HG03575 (cell line): ENCODE measurements around the gene MADCAM1.

Source experiments
- ATAC-seq: cut with Tn5 transposase; IDR thresholded peaks from one replicate; pipeline ENCODE4 v1.9.1; 2021; ENCODE audit not compliant: unreplicated experiment, insufficient number of reproducible peaks, low FRiP score; ENCODE audit errors: extremely low read depth

Gene MADCAM1

GRCh38 chr19:483332-484072, 12.8 kb upstream of the MADCAM1 start:
- ATAC-seq, result no peak

- ATAC-seq, result no peak
Observed at GRCh38 chr19:484494-484893, 11.8 kb upstream of the MADCAM1 start.

DNA sequence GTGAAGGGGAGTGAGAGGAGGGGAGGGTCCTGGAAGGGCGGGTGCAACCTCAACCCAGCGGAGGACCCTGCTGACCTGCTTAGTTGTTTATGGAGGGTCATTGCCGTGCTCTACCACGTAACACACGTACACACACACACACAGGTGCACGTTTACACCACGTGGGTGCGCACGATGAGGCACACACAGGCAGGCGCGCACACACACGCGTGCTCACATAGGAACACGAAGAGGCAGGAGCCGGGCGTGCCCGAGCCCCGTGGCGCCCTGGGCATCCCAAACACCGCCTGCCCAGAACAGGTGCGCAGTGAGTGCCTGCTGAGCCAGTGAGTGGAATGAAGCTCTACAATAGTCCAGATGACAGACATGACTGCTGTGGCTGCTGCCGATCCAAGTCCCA, 11.2 kb upstream of the MADCAM1 start:
- ATAC-seq, result no peak

DNA sequence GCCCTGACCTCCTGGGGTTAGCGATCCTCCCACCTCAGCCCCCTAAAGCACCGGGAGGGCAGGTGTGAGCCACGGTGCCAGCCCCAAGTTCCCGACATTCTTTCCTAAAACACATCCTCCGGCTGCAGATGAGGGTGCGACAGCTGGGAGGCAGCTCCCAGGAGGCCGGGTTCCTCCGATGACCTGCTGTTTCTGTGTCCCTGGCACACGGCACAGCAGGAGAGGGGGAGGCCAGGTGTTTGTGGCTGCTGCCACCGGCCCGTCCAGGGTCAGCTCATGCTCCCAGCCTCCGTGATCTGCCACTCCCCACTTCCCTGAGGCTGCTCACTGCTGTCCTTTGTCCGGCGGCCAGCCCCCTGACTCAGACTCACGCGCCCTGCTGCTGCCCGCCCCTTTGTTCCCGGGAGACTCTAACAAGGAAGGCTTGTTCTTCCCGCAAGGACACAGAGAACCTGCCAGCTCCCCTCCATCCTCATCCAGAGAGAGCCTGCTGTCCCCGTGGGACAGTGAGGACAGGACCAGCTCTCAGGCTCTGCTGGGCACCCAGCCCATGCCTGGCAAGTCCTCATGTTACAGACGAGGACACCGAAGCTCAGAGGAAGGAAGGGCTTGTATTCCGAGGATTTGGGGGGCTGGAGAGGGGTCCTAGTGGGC, 10.6 kb upstream of the MADCAM1 start:
- ATAC-seq, result no peak

DNA sequence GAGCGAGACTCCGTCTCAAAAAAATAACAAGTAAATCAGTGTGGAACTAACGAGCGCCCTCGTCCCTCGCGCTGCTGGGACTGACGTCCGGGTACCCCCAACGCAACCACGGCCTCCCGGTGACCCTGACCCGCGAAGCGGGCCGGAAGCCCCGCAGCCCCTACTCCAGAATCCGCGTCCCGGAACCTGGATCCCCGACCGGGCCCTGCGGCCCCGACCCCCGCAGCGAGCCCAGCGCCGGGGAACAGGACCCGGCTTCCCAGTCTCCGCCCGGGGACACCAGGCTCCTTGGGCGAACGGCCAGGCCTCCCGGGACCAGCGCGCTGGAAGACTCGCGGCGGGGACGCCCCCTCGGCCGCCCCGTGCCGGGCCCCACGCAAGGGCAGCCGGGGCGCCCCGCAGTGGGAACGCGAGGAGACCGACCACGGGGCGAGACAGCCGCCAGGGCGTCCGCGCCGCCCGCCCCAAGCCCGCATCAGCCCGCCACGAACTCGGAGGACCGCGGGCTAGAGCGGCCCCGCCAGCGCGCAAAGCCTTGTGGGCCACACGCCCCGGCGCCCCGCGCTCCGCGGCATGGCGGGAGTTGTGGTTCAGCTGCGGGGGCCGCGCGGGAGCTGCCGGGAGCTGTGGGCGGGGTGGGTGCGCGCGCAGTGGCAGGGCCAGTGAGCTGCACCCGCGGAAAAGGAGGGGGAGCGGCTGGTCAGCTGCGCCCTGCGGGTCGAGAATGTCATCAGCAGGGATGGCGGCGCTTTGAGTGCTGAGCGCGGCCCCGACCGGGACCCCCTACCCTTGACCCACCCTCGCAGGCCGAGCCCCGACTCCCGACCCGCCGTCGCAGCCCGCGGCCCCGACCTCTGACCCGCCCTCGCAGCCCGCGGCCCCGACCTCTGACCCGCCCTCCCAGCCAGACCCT, 7.5 kb upstream of the MADCAM1 start:
- ATAC-seq, result no peak

DNA sequence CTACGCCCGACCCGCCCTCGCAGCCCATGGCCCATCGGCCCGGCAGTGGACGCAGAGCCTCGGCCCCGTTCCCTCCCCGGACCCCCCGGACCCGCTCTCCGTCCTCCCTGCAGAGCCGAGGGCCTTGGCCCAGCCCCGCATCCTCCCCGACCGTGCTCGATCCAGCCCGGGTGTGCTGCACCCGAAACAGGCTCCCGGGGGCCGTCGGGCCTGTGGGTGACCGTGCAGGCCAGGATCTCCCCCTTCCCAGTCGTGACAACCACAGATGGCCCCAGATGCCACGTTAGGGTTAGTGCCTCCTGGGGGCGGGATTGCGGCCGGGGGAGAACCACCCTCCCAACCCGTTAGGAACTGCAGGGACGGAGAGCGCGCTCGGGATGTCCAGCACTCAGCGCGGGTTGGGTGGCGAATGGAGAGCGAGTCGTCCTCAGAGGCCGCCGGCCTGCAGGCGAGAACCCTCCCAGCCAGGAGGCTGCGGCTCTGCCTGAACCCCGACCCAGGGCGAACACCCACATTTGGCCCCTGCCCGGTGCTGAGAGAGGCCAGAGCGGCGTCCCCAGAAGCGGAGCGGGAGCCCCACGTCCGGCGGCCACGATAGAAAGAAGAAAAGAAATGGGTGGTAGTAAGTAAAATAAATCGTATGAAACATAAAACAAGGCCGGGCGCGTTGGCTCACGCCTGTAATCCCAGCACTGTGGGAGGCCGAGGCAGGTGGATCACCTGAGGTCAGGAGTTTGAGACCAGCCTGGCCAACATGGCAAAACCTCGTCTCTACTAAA, 6.7 kb upstream of the MADCAM1 start:
- ATAC-seq, result no peak

DNA sequence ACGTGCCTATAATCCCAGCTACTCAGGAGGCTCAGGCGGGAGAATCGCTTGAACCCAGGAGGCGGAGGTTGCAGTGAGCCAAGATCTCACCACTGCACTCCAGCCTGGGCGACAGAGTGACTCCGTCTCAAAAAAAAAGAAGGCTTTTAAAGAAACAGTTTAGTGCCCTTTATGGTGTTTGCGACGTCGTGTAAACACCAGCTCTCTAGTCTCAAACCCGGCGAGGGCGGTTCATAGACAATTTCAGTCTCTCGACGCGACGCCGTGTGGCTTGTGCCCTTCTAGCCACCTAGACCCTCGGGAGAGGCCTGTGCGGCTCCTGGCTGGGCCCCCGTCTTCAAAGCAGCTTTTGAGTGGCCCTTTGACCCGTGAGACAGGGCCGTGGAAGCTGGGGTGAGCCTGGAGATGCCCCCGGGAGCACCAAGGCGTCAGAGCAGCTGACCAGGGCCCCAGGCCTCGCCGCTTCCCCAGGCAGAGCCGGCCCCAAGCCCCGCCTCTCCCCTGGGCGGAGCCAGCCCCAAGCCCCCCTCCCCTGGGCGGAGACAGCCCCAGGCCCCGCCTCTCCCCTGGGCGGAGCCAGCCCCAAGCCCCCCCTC, 5.0 kb upstream of the MADCAM1 start:
- no peak for ATAC-seq

- ATAC-seq, result no peak
Observed at GRCh38 chr19:492091-492531, 4.2 kb upstream of the MADCAM1 start.

- no peak for ATAC-seq
Observed at GRCh38 chr19:493391-494170, 2.7 kb upstream of the MADCAM1 start.

GRCh38 chr19:494171-495080, 1.9 kb upstream of the MADCAM1 start:
- no peak for ATAC-seq

GRCh38 chr19:495081-495401, 1.2 kb upstream of the MADCAM1 start:
- no peak for ATAC-seq

DNA sequence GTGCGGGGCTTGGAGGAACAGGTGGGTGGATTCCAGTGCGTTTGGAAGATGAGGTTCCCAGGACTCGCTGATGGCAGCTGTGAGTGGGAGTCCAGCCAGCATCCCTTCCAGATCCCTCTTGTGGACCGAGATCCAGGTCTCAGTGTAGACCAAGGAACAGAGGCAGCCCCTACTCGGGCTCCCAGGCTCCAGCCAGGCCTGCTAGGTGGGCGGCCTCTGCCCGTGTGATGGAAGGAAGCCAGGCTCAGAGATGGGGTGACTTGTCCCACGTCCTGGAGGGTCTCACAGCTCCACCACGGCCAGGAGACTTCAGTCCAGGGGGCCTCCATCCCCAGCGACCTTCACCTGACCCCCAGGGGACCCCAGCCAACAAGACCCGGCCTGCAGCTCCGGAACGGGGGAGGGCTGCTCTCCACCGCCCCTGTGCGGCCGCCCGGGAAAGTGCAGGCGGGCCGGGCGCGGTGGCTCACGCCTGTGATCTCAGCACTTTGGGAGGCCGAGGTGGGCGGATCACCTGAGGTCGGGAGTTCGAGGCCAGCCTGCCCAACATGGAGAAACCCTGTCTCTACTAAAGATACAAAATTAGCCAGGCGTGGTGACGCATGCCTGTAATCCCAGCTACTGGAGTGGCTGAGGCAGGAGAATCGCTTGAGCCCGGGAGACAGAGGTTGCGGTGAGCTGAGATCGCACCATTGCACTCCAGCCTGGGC, 729 bp upstream of the MADCAM1 start:
- ATAC-seq, result no peak

DNA sequence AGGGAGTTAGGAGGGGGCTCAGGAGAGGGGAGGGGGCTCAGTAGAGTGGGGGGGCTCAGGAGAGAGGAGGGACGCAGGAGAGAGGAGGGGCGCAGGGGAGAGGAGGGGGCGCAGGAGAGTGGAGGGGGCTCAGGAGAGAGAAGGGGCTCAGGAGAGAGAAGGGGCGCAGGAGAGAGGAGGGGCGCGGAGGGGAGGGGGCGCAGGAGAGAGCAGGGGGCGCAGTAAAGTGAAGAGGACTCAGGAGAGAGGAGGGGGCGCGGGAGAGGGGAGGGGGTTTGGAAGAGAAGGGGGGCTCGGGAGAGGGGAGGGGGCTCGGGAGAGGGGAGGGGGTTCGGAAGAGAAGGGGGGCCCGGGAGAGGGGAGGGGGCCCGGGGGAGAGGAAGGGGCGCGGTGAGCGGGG, 700 bp downstream of the MADCAM1 start:
- no peak for ATAC-seq

GRCh38 chr19:497491-497868, 1.2 kb downstream of the MADCAM1 start:
- no peak for ATAC-seq

DNA sequence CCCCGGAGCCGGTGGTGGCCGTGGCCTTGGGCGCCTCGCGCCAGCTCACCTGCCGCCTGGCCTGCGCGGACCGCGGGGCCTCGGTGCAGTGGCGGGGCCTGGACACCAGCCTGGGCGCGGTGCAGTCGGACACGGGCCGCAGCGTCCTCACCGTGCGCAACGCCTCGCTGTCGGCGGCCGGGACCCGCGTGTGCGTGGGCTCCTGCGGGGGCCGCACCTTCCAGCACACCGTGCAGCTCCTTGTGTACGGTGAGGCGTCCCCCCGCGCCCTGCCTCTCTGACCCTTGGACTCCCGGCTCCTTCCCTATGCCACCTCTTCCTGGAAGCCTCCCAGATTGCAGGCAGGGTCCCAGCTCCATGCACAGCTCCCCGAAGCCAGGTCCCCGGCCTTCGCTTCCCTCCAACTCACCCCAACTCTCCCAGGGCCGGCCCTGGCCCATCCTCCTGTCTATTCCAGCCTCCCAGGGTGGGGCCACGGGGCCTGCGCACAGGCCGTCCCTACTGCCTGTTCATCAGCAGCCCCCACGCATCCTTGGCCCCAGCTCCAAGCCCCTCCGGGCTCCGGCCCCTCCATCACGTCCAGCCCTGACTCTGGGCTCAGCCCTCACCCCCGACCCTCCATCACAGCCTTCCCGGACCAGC, 1.7 kb downstream of the MADCAM1 start:
- no peak for ATAC-seq

DNA sequence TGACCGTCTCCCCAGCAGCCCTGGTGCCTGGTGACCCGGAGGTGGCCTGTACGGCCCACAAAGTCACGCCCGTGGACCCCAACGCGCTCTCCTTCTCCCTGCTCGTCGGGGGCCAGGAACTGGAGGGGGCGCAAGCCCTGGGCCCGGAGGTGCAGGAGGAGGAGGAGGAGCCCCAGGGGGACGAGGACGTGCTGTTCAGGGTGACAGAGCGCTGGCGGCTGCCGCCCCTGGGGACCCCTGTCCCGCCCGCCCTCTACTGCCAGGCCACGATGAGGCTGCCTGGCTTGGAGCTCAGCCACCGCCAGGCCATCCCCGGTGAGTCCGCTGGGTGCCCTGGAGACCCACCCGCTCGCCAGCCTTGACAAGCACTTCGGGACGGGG, 2.2 kb downstream of the MADCAM1 start:
- no peak for ATAC-seq
